ELF-1 (cell line): ENCODE results near the gene LIPI.

Experiments used
- DNase-seq: peaks from one replicate; pipeline ENCODE4 v3.0.0-alpha.2; 2016; ENCODE audit warnings: low read depth, low spot score

The LIPI gene

GRCh38 chr21:14210738-14211137, at the start of gene LIPI:
Gene LIPI, minus strand, starts transcription at chr21:14210955. Its CDS starts 110 bp downstream, at chr21:14210845.
- DNase-seq, result no peak

GRCh38 chr21:14260174-14260764, 49.5 kb upstream of the LIPI start:
- DNase-seq, result no peak

GRCh38 chr21:14259747-14260146, 49.0 kb upstream of the LIPI start:
- peak; percentile 14 for DNase-seq

- DNase-seq, result no peak
These were observed 40.6 kb upstream of the LIPI start for GRCh38 chr21:14251336-14251735.

- no peak for DNase-seq
These were observed 35.0 kb upstream of the LIPI start for GRCh38 chr21:14245711-14246110.

GRCh38 chr21:14244911-14245310, 34.2 kb upstream of the LIPI start:
- no peak for DNase-seq

- no peak for DNase-seq
These were observed 33.1 kb upstream of the LIPI start for GRCh38 chr21:14243874-14244273.

GRCh38 chr21:14243461-14243860, 32.7 kb upstream of the LIPI start:
- DNase-seq, result no peak

GRCh38 chr21:14241297-14241696, 30.5 kb upstream of the LIPI start:
- DNase-seq, result no peak

GRCh38 chr21:14239281-14239680, 28.5 kb upstream of the LIPI start:
- no peak for DNase-seq

GRCh38 chr21:14236180-14236579, 25.4 kb upstream of the LIPI start:
- no peak for DNase-seq

GRCh38 chr21:14235101-14235500, 24.3 kb upstream of the LIPI start:
- no peak for DNase-seq

GRCh38 chr21:14229399-14229798, 18.6 kb upstream of the LIPI start:
- DNase-seq, result no peak

- DNase-seq, result no peak
These were observed 12.6 kb upstream of the LIPI start for GRCh38 chr21:14223365-14223764.

GRCh38 chr21:14215971-14216641, 5.4 kb upstream of the LIPI start, which contains the start of gene RBM11:
Gene RBM11, plus strand, starts transcription at chr21:14216157. Its CDS starts 30 bp downstream, at chr21:14216187.
- DNase-seq, result peak; percentile 92

- DNase-seq, result no peak
These were observed 2.4 kb upstream of the LIPI start for GRCh38 chr21:14213164-14213563.

- DNase-seq, result no peak
These were observed 4.5 kb downstream of the LIPI start for GRCh38 chr21:14206222-14206621.

- DNase-seq, result peak; percentile 5
These were observed 44.1 kb downstream of the LIPI start for GRCh38 chr21:14166463-14167223.

GRCh38 chr21:14143999-14144398, 66.8 kb downstream of the LIPI start:
- DNase-seq, result no peak

- no peak for DNase-seq
These were observed 86.5 kb downstream of the LIPI start for GRCh38 chr21:14124266-14124665.

GRCh38 chr21:14121719-14122118, 89.0 kb downstream of the LIPI start:
- no peak for DNase-seq

- DNase-seq, result peak; percentile 56
These were observed 90.5 kb downstream of the LIPI start for GRCh38 chr21:14120091-14120734.
